GM18505 (cell line): ENCODE measurements around the gene EPC2.

Experiments
- ATAC-seq: cut with Tn5 transposase; IDR thresholded peaks from one replicate; pipeline ENCODE4 v1.9.1; 2021; ENCODE audit not compliant: unreplicated experiment
- POLR2A ChIP-seq: IDR thresholded peaks from 4 replicates; pipeline ENCODE4 v1.6.1; 2011; ENCODE audit warnings: borderline replicate concordance; ENCODE audit not compliant: insufficient read depth, insufficient read length; ENCODE audit errors: extremely low read depth

EPC2 gene

GRCh38 chr2:148718039-148718438 is 73.5 kb downstream of the EPC2 start:
- ATAC-seq, result no peak
- TF ChIP-seq POLR2A, result no peak

GRCh38 chr2:148719195-148719749 is 74.7 kb downstream of the EPC2 start:
- TF ChIP-seq POLR2A, result no peak
- ATAC-seq, result no peak

- no peak for TF ChIP-seq POLR2A
Measured at GRCh38 chr2:148719941-148720436, 75.4 kb downstream of the EPC2 start.

GRCh38 chr2:148720501-148721001 is 76.0 kb downstream of the EPC2 start:
- no peak for ATAC-seq
- TF ChIP-seq POLR2A, result no peak

More at GRCh38 chr2:148719941-148720436, 75.4 kb downstream of the EPC2 start:
- ATAC-seq, result no peak

- TF ChIP-seq POLR2A, result no peak
- ATAC-seq, result no peak
Measured at GRCh38 chr2:148721520-148721931, 77.0 kb downstream of the EPC2 start.

DNA sequence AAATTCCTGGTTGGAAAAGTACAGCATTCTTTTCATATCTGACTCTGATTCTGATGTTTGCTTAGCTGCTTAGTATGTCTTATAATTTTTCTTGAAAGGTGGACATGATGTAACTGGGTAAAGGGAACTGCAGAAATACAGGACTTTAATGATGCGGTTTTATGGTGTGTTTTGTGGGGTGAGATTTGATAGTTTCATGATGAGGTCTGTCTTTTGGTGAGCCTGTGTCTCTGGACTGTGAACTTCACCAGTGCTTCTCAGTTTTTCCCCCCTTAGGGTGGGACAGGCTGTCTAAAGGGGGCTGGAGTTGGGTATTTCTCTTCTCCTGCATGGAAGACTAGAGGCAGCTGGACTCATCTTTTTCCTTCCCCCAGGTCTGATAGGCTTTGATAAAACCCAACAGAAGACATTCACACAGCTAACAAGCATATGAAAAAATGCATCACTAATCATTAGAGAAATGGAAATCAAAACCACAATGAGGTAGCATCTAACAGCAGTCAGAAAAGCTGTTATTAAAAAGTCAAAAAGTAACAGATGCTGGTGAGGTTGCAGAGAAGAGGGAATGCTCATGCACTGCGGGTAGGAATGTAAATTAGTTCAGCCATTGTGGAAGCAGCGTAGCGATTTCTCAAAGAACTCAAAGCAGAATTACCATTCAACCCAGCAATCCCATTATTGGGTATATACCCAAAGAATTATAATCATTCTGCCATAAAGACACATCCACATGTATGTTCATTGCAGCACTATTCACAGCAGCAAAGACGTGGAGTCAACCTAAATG is 77.6 kb downstream of the EPC2 start:
- TF ChIP-seq POLR2A, result no peak
- no peak for ATAC-seq

- peak; percentile 20 for ATAC-seq
- TF ChIP-seq POLR2A, result no peak
Measured at GRCh38 chr2:148725564-148725963, 81.0 kb downstream of the EPC2 start.

GRCh38 chr2:148726228-148726627 is 81.7 kb downstream of the EPC2 start:
- ATAC-seq, result peak; percentile 64
- no peak for TF ChIP-seq POLR2A

GRCh38 chr2:148730085-148730484 is 85.5 kb downstream of the EPC2 start:
- ATAC-seq, result no peak
- TF ChIP-seq POLR2A, result no peak

- TF ChIP-seq POLR2A, result no peak
- ATAC-seq, result no peak
Measured at GRCh38 chr2:148737742-148738141, 93.2 kb downstream of the EPC2 start.

GRCh38 chr2:148739454-148740105 is 95.0 kb downstream of the EPC2 start:
- no peak for TF ChIP-seq POLR2A
- no peak for ATAC-seq

- no peak for TF ChIP-seq POLR2A
- ATAC-seq, result no peak
Measured at GRCh38 chr2:148742373-148742772, 97.8 kb downstream of the EPC2 start.

- no peak for ATAC-seq
- TF ChIP-seq POLR2A, result no peak
Measured at GRCh38 chr2:148745151-148745851, 100.8 kb downstream of the EPC2 start.
